H1 (cell line): ENCODE results near the gene ELSPBP1. TPM values are rescaled to one million over a fixed set of nuclear protein-coding genes. Genes with fewer than 3 reads are reported as not detected.

Source experiments
- CTCF ChIA-PET: fragments of 300-600 bp; sonication (Branson Sonifier 250); formaldehyde crosslinking; loops from one replicate; lab custom pipeline; 2021; ENCODE audit not compliant: partially characterized antibody; lab: Charles Lee
- POLR2A ChIA-PET: fragments of 300-600 bp; sonication (Branson Sonifier 250); formaldehyde crosslinking; loops from one replicate; lab custom pipeline; 2021; ENCODE audit warnings: inconsistent platforms; ENCODE audit not compliant: partially characterized antibody; lab: Charles Lee
- DNase-seq, 2 experiments: peaks; one replicate each; pipeline versions ENCODE4 v3.0.0 to v3.0.0-alpha.2; 2010 to 2022; ENCODE audit warnings: low spot score in 2 of 2, low read depth in 1 of 2, mixed read lengths in 1 of 2
- FAIRE-seq: peaks from 2 replicates; lab custom pipeline; 2011; peaks lifted over from hg19 to GRCh38; lab: Jason Lieb, UNC
- H2AFZ ChIP-seq: 2 replicates; pipeline ENCODE4 v1.8.1; 2012; ENCODE audit warnings: low read length, inconsistent platforms
- H2AK5ac ChIP-seq: 2 replicates; pipeline ENCODE4 v1.6.1; 2013; ENCODE audit warnings: low read depth, low read length
- H2BK120ac ChIP-seq: replicated peaks from 2 replicates; pipeline ENCODE3; 2013; ENCODE audit warnings: low read depth, low read length, inconsistent platforms
- H2BK12ac ChIP-seq: 2 replicates; pipeline ENCODE4 v1.6.1; 2013; ENCODE audit warnings: low read depth, low read length
- H2BK15ac ChIP-seq: 2 replicates; pipeline ENCODE4 v1.6.1; 2013; ENCODE audit warnings: low read length
- H2BK20ac ChIP-seq: 2 replicates; pipeline ENCODE4 v1.6.1; 2013; ENCODE audit warnings: low read length
- H2BK5ac ChIP-seq: 2 replicates; pipeline ENCODE4 v1.6.1; 2013; ENCODE audit warnings: low read depth, low read length
- H3K14ac ChIP-seq: 2 replicates; pipeline ENCODE4 v1.6.1; 2013; ENCODE audit warnings: inconsistent platforms; ENCODE audit not compliant: insufficient read length
- H3K18ac ChIP-seq: 2 replicates; pipeline ENCODE4 v1.6.1; 2013; ENCODE audit warnings: low read length; ENCODE audit errors: extremely low read depth
- H3K23ac ChIP-seq: 2 replicates; pipeline ENCODE4 v1.6.1; 2013; ENCODE audit warnings: inconsistent platforms; ENCODE audit not compliant: insufficient read length
- H3K23me2 ChIP-seq: 2 replicates; pipeline ENCODE4 v1.6.1; 2013; ENCODE audit warnings: low read depth, low read length
- H3K27ac ChIP-seq: 2 replicates; pipeline ENCODE4 v1.6.1; 2011; ENCODE audit warnings: low read depth, low read length, inconsistent platforms
- H3K27me3 ChIP-seq, 4 experiments: replicated peaks in 1 of 4; 1 replicate in 1 of 4; 2 replicates in 3 of 4; pipeline versions ENCODE4 v1.6.1 to v1.8.1; 2011 to 2013; ENCODE audit warnings: low read length in 3 of 4, mild to moderate bottlenecking in 3 of 4, inconsistent platforms in 2 of 4, mixed read lengths in 2 of 4, moderate library complexity in 1 of 4; ENCODE audit not compliant: control insufficient read depth in 3 of 4, insufficient read depth in 3 of 4; ENCODE audit errors: extremely low read depth in 1 of 4
- H3K36me3 ChIP-seq, 4 experiments: 2 replicates each; pipeline versions ENCODE4 v1.6.1 to v1.8.1; 2011 to 2013; ENCODE audit warnings: mild to moderate bottlenecking in 4 of 4, low read length in 3 of 4, moderate library complexity in 2 of 4, control low read depth in 1 of 4, inconsistent platforms in 1 of 4; ENCODE audit not compliant: insufficient read depth in 4 of 4, control insufficient read depth in 2 of 4
- H3K4ac ChIP-seq: replicated peaks from 2 replicates; pipeline ENCODE3; 2013; ENCODE audit warnings: low read length, low read depth, mixed read lengths, inconsistent platforms; ENCODE audit not compliant: insufficient read length
- H3K4me1 ChIP-seq, 4 experiments: replicated peaks in 1 of 4; 1 replicate in 1 of 4; 2 replicates in 3 of 4; pipeline versions ENCODE4 v1.6.1 to v1.8.1; 2011 to 2013; ENCODE audit warnings: low read length in 3 of 4, inconsistent platforms in 2 of 4, mixed read lengths in 1 of 4; ENCODE audit not compliant: insufficient read depth in 4 of 4, control insufficient read depth in 3 of 4
- H3K4me2 ChIP-seq, 2 experiments: 2 replicates each; pipeline versions ENCODE4 v1.6.1 to v1.8.1; 2011 to 2013; ENCODE audit warnings: low read depth in 2 of 2, low read length in 2 of 2, control low read depth in 1 of 2, inconsistent platforms in 1 of 2, mild to moderate bottlenecking in 1 of 2; ENCODE audit not compliant: insufficient read depth in 1 of 2
- H3K4me3 ChIP-seq, 4 experiments: fragments of 200-600, 300-600 bp in 1 of 4; sonication (generic), shearing (Covaris generic), sonication (Bioruptor Twin) in 1 of 4; 2 replicates each; pipeline versions ENCODE4 v1.5.1 to v1.8.1; 2011 to 2016; ENCODE audit warnings: low read length in 4 of 4, low read depth in 3 of 4, control low read depth in 2 of 4, inconsistent platforms in 2 of 4, mild to moderate bottlenecking in 2 of 4, mixed read lengths in 1 of 4, moderate library complexity in 1 of 4; ENCODE audit not compliant: insufficient read depth in 2 of 4; ENCODE audit errors: extremely low read depth in 1 of 4
- H3K56ac ChIP-seq: replicated peaks from 2 replicates; pipeline ENCODE3; 2013; ENCODE audit warnings: low read depth, mild to moderate bottlenecking, mixed read lengths, low read length, inconsistent platforms; ENCODE audit not compliant: insufficient read length
- H3K79me1 ChIP-seq: 2 replicates; pipeline ENCODE4 v1.6.1; 2013; ENCODE audit warnings: low read depth, low read length, control low read depth
- H3K79me2 ChIP-seq, 2 experiments: 2 replicates each; pipeline versions ENCODE4 v1.6.1 to v1.8.1; 2012 to 2013; ENCODE audit warnings: low read length in 2 of 2, mild to moderate bottlenecking in 2 of 2, inconsistent platforms in 1 of 2; ENCODE audit not compliant: insufficient read depth in 2 of 2, control insufficient read depth in 1 of 2
- H3K9ac ChIP-seq, 4 experiments: replicated peaks in 1 of 4; 1 replicate in 1 of 4; 2 replicates in 3 of 4; pipeline versions ENCODE4 v1.6.1 to v1.8.1; 2011 to 2013; ENCODE audit warnings: low read depth in 3 of 4, low read length in 3 of 4, control low read depth in 2 of 4, mild to moderate bottlenecking in 2 of 4, moderate library complexity in 2 of 4, inconsistent platforms in 1 of 4; ENCODE audit errors: extremely low read depth in 1 of 4
- H3K9me3 ChIP-seq, 2 experiments: 2 replicates each; pipeline versions ENCODE4 v1.6.1 to v1.8.1; 2012 to 2013; ENCODE audit warnings: mild to moderate bottlenecking in 2 of 2, moderate library complexity in 2 of 2, control low read depth in 1 of 2, inconsistent platforms in 1 of 2, low read depth in 1 of 2, low read length in 1 of 2, mixed read lengths in 1 of 2; ENCODE audit not compliant: insufficient read depth in 2 of 2
- H4K20me1 ChIP-seq, 2 experiments: replicated peaks in 1 of 2; 2 replicates each; pipeline versions ENCODE3 to v1.8.1; 2011 to 2013; ENCODE audit warnings: inconsistent platforms in 2 of 2, low read length in 2 of 2, mild to moderate bottlenecking in 1 of 2; ENCODE audit not compliant: insufficient read depth in 2 of 2, control insufficient read depth in 1 of 2
- H4K5ac ChIP-seq: 2 replicates; pipeline ENCODE4 v1.6.1; 2013; ENCODE audit warnings: low read length, low read depth, mixed read lengths, inconsistent platforms; ENCODE audit not compliant: insufficient read length
- H4K8ac ChIP-seq: 2 replicates; pipeline ENCODE4 v1.8.0; 2013; ENCODE audit warnings: mild to moderate bottlenecking, moderate library complexity, low read length, inconsistent platforms; ENCODE audit not compliant: insufficient read depth; ENCODE audit errors: extremely low read depth
- H4K91ac ChIP-seq: replicated peaks from 2 replicates; pipeline ENCODE3; 2013; ENCODE audit warnings: low read length, mixed read lengths, inconsistent platforms; ENCODE audit not compliant: insufficient read length
- RNF2 ChIP-seq: fragments of 200-900, 300-1000 bp; sonication (generic); IDR thresholded peaks from 2 replicates; pipeline ENCODE4 v1.7.1; 2016; ENCODE audit warnings: borderline replicate concordance, low read depth, mild to moderate bottlenecking, antibody characterized with exemption, low read length; ENCODE audit not compliant: poor library complexity, severe bottlenecking; ENCODE audit errors: missing control alignments
- WGBS, 2 experiments: shearing (Covaris generic) in 1 of 2; methylation state at CpG; one replicate each; pipeline versions ENCODE4 v1.1.6 to v1.1.7; 2013 to 2015; ENCODE audit warnings: low lambda C conversion rate in 2 of 2, mixed read lengths in 2 of 2, inconsistent platforms in 1 of 2, low coverage in 1 of 2, missing lambda C conversion rate in 1 of 2; ENCODE audit not compliant: insufficient replicate concordance in 2 of 2, insufficient coverage in 1 of 2, insufficient read length in 1 of 2; ENCODE audit errors: extremely low coverage in 1 of 2, missing lambda C conversion rate in 1 of 2; 5-methylcytosine and 5-hydroxymethylcytosine counted together
- polyA plus RNA-seq, 7 experiments: library from polyadenylated mRNA; depleted of rRNA in 3 of 7; stranded (reverse) in 5 of 7; unstranded in 2 of 7; fragments of >200 nt in 5 of 7; fragments of 200-250 nt in 2 of 7; gene quantifications; 1 replicate in 5 of 7; 2 replicates in 1 of 7; 4 replicates in 1 of 7; pipeline versions ENCODE4 v1.2.1 to v1.2.3, GENCODE V29; 2011 to 2013; ENCODE audit warnings: missing spikeins in 2 of 7, mixed read lengths in 2 of 7
- total RNA-seq: library from RNA; stranded (reverse); fragmentation: NEBNext Ultra II Directional; extraction: Animal tissue kit (Norgen Biotek cat#: 25700); gene quantifications from 2 replicates; pipeline ENCODE4 v1.2.1, GENCODE V29; 2021
- TF ChIP-seq, protein P1 (sequence below), 3 experiments: IDR thresholded peaks; 1 replicate in 2 of 3; 2 replicates in 1 of 3; pipeline versions ENCODE4 v1.5.1 to v1.6.1; 2011; ENCODE audit warnings: low read length in 3 of 3, mild to moderate bottlenecking in 3 of 3, inconsistent platforms in 2 of 3, low read depth in 1 of 3, moderate library complexity in 1 of 3; ENCODE audit not compliant: insufficient read depth in 1 of 3; ENCODE audit errors: control extremely low read depth in 1 of 3

Gene ELSPBP1
- total and polyA plus RNA-seq, 2 of the 8 experiments (the other 6 are each of a cell fraction or from before 2014, with no cell fraction given) = not detected

DNA sequence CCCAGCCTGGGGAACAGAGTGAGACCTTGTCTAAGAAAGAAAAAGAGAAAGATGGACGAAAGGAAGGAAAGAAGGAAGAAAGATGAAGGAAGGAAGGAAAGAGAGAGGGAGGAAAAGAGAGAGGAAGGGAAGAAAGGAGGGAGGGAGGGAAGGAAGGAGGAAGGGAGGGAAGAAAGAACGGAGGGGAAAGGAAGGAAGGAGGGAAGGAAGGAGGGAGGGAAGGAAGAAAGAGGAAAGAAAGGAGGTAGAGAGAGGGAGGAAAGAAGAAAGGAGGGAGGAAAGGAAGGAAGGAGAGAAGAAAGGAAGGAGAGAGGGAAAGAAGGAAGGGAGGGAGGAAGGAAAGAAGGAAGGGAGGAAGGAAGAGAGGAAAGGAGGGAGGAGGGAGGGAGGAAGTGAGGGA is 28.6 kb downstream of the ELSPBP1 start:
- no peak overlapping the region for H3K27ac ChIP-seq
- no peaks in the 10 kb centered on the region for H3K36me3 ChIP-seq
- DNase-seq (no peak), FAIRE-seq (no peak)
- no peak overlapping the region for H4K8ac ChIP-seq
- ChIA-PET CTCF (interaction anchor here (0.6 kb wide), 2 partner anchors 14 to 222 kb away, joined by 3 to 4 read pairs; no protein-coding TSS in a partner anchor), POLR2A (no interaction called here)
- no peak overlapping the region for H2BK12ac ChIP-seq
- no peak overlapping the region for H4K5ac ChIP-seq
- H2BK15ac ChIP-seq = no peak overlapping the region
- H4K20me1 ChIP-seq = no peaks in the 10 kb centered on the region
- no peak overlapping the region for H3K9ac ChIP-seq
- H3K4me2 ChIP-seq = no peak overlapping the region
- H3K4ac ChIP-seq = no peak overlapping the region
- no peak overlapping the region for H4K91ac ChIP-seq
- no peak overlapping the region for H3K14ac ChIP-seq
- H3K79me2 ChIP-seq = no peaks in the 10 kb centered on the region
- WGBS, 2 experiments = 92 to 100% methylated on average over 1 to 2 of the region's 2 CpGs
- no peaks in the 10 kb centered on the region for H3K79me1 ChIP-seq
- H2BK120ac ChIP-seq = no peak overlapping the region
- H3K4me1 ChIP-seq = no peaks in the 10 kb centered on the region
- no peak overlapping the region for H3K4me3 ChIP-seq
- TF ChIP-seq, protein P1, sequence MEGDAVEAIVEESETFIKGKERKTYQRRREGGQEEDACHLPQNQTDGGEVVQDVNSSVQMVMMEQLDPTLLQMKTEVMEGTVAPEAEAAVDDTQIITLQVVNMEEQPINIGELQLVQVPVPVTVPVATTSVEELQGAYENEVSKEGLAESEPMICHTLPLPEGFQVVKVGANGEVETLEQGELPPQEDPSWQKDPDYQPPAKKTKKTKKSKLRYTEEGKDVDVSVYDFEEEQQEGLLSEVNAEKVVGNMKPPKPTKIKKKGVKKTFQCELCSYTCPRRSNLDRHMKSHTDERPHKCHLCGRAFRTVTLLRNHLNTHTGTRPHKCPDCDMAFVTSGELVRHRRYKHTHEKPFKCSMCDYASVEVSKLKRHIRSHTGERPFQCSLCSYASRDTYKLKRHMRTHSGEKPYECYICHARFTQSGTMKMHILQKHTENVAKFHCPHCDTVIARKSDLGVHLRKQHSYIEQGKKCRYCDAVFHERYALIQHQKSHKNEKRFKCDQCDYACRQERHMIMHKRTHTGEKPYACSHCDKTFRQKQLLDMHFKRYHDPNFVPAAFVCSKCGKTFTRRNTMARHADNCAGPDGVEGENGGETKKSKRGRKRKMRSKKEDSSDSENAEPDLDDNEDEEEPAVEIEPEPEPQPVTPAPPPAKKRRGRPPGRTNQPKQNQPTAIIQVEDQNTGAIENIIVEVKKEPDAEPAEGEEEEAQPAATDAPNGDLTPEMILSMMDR (IDR thresholded peaks at IDR 0.05; ENCODE audit: control extremely low read depth in 1 of 3, insufficient read depth in 1 of 3, low read depth in 1 of 3, low read length in 3 of 3) = no peak
- TF ChIP-seq RNF2 = peak; percentile 24
- H3K9me3 ChIP-seq = no peaks in the 10 kb centered on the region
- H3K56ac ChIP-seq = no peak overlapping the region
- H2BK20ac ChIP-seq = no peak overlapping the region
- peaks cover 2% of the 10 kb centered on the region; the same call in 1 of the 2 replicates for H3K23me2 ChIP-seq
- no peaks in the 10 kb centered on the region for H3K27me3 ChIP-seq
- no peak overlapping the region for H2BK5ac ChIP-seq
- no peak overlapping the region for H2AK5ac ChIP-seq
- no peak overlapping the region for H3K18ac ChIP-seq
- no peak overlapping the region for H3K23ac ChIP-seq
- H2AFZ ChIP-seq = no peak overlapping the region
